Muscle layer of colon (tissue), 2 donors: ENCODE measurements around the gene P2RX7.

Source experiments
- H3K27ac ChIP-seq: one replicate; pipeline ENCODE4 v1.7.0; 2013; ENCODE audit warnings: low read depth, mild to moderate bottlenecking, low read length, moderate library complexity
- H3K27me3 ChIP-seq, 2 donors: one replicate each; pipeline ENCODE4 v1.7.0; 2013; ENCODE audit warnings: low read length in 2 of 2, mild to moderate bottlenecking in 2 of 2; ENCODE audit not compliant: insufficient read depth in 2 of 2, control insufficient read depth in 1 of 2
- H3K36me3 ChIP-seq: one replicate; pipeline ENCODE4 v1.7.0; 2013; ENCODE audit warnings: mild to moderate bottlenecking, low read length; ENCODE audit not compliant: insufficient read depth
- H3K4me1 ChIP-seq: one replicate; pipeline ENCODE4 v1.7.0; 2013; ENCODE audit warnings: mild to moderate bottlenecking, low read length; ENCODE audit not compliant: insufficient read depth
- H3K4me3 ChIP-seq, 2 donors: one replicate each; pipeline ENCODE4 v1.7.0; 2013; ENCODE audit warnings: low read length in 2 of 2, low read depth in 1 of 2, mild to moderate bottlenecking in 1 of 2, moderate library complexity in 1 of 2
- H3K9ac ChIP-seq: one replicate; pipeline ENCODE4 v1.7.0; 2013; ENCODE audit warnings: low read length
- H3K9me3 ChIP-seq: one replicate; pipeline ENCODE4 v1.7.0; 2013; ENCODE audit warnings: mild to moderate bottlenecking, low read length
- donor health status: abdominal sarcoma.
- donor health status: Adenocarcinoma of cecum.

P2RX7 gene

GRCh38 chr12:121090586-121091514 is 41.8 kb upstream of the P2RX7 start:
- Histone ChIP-seq H3K9ac (no peak overlapping the region), H3K27ac (no peak overlapping the region), H3K27me3 (peaks cover 0 to 5% of the 10 kb centered on the region in 2 donors), H3K4me3 (no peak overlapping the region), H3K4me1 (peaks cover 6% of the 10 kb centered on the region), H3K9me3 (no peaks in the 10 kb centered on the region), H3K36me3 (no peaks in the 10 kb centered on the region)

GRCh38 chr12:121092034-121092433 is 40.6 kb upstream of the P2RX7 start:
- H3K36me3 ChIP-seq = no peaks in the 10 kb centered on the region
- H3K9me3 ChIP-seq = no peaks in the 10 kb centered on the region
- H3K9ac ChIP-seq = no peak overlapping the region
- H3K27me3 ChIP-seq = peaks cover 0 to 5% of the 10 kb centered on the region in 2 donors
- no peak overlapping the region for H3K4me3 ChIP-seq
- H3K4me1 ChIP-seq = peaks cover 9% of the 10 kb centered on the region
- H3K27ac ChIP-seq = no peak overlapping the region

GRCh38 chr12:121093487-121093891 is 39.2 kb upstream of the P2RX7 start:
- Histone ChIP-seq H3K9me3 (no peaks in the 10 kb centered on the region), H3K36me3 (no peaks in the 10 kb centered on the region), H3K9ac (no peak overlapping the region), H3K27ac (no peak overlapping the region), H3K27me3 (peaks cover 0 to 5% of the 10 kb centered on the region in 2 donors), H3K4me1 (peaks cover 9% of the 10 kb centered on the region), H3K4me3 (no peak overlapping the region)

GRCh38 chr12:121095544-121096198 is 37.0 kb upstream of the P2RX7 start:
- Histone ChIP-seq H3K9me3 (no peaks in the 10 kb centered on the region), H3K36me3 (no peaks in the 10 kb centered on the region), H3K27ac (no peak overlapping the region), H3K9ac (no peak overlapping the region), H3K4me3 (peak overlapping the region in 1 of 2 donors; percentile 44), H3K27me3 (peaks cover 0 to 5% of the 10 kb centered on the region in 2 donors), H3K4me1 (peaks cover 9% of the 10 kb centered on the region)

GRCh38 chr12:121096199-121096798 is 36.4 kb upstream of the P2RX7 start:
- Histone ChIP-seq H3K27me3 (peaks cover 0 to 5% of the 10 kb centered on the region in 2 donors), H3K9ac (no peak overlapping the region), H3K4me3 (no peak overlapping the region), H3K36me3 (no peaks in the 10 kb centered on the region), H3K27ac (no peak overlapping the region), H3K9me3 (no peaks in the 10 kb centered on the region), H3K4me1 (peaks cover 9% of the 10 kb centered on the region)

GRCh38 chr12:121099779-121100178 is 32.9 kb upstream of the P2RX7 start:
- peaks cover 0 to 5% of the 10 kb centered on the region in 2 donors for H3K27me3 ChIP-seq

GRCh38 chr12:121102307-121102706 is 30.4 kb upstream of the P2RX7 start:
- Histone ChIP-seq H3K4me3 (no peak overlapping the region), H3K9ac (no peak overlapping the region), H3K27me3 (no peaks in the 10 kb centered on the region), H3K36me3 (no peaks in the 10 kb centered on the region), H3K27ac (no peak overlapping the region), H3K9me3 (no peaks in the 10 kb centered on the region), H3K4me1 (no peaks in the 10 kb centered on the region)

More at GRCh38 chr12:121099779-121100178, 32.9 kb upstream of the P2RX7 start:
- Histone ChIP-seq H3K4me1 (peaks cover 9% of the 10 kb centered on the region), H3K9ac (no peak overlapping the region), H3K27ac (no peak overlapping the region), H3K4me3 (no peak overlapping the region), H3K9me3 (no peaks in the 10 kb centered on the region), H3K36me3 (no peaks in the 10 kb centered on the region)

- Histone ChIP-seq H3K36me3 (no peaks in the 10 kb centered on the region), H3K4me3 (no peak overlapping the region), H3K9ac (no peak overlapping the region), H3K27me3 (no peaks in the 10 kb centered on the region), H3K4me1 (no peaks in the 10 kb centered on the region), H3K9me3 (no peaks in the 10 kb centered on the region), H3K27ac (no peak overlapping the region)
Measured at GRCh38 chr12:121107681-121108080, 25.0 kb upstream of the P2RX7 start.

GRCh38 chr12:121108492-121108891 is 24.2 kb upstream of the P2RX7 start:
- Histone ChIP-seq H3K9me3 (no peaks in the 10 kb centered on the region), H3K4me3 (no peak overlapping the region), H3K9ac (no peak overlapping the region), H3K27ac (no peak overlapping the region), H3K36me3 (no peaks in the 10 kb centered on the region), H3K4me1 (no peaks in the 10 kb centered on the region), H3K27me3 (no peaks in the 10 kb centered on the region)

- Histone ChIP-seq H3K27me3 (no peaks in the 10 kb centered on the region), H3K9ac (no peak overlapping the region), H3K27ac (no peak overlapping the region), H3K36me3 (no peaks in the 10 kb centered on the region), H3K4me1 (no peaks in the 10 kb centered on the region), H3K9me3 (no peaks in the 10 kb centered on the region), H3K4me3 (no peak overlapping the region)
Measured at GRCh38 chr12:121110211-121110940, 22.3 kb upstream of the P2RX7 start.

- H3K36me3 ChIP-seq = no peaks in the 10 kb centered on the region
- H3K27ac ChIP-seq = no peak overlapping the region
- H3K9ac ChIP-seq = no peak overlapping the region
Measured at GRCh38 chr12:121111684-121112083, 21.0 kb upstream of the P2RX7 start.

More at GRCh38 chr12:121111684-121112083, 21.0 kb upstream of the P2RX7 start:
- H3K9me3 ChIP-seq = no peaks in the 10 kb centered on the region
- H3K27me3 ChIP-seq = no peaks in the 10 kb centered on the region
- H3K4me1 ChIP-seq = no peaks in the 10 kb centered on the region
- H3K4me3 ChIP-seq = no peak overlapping the region
